HepG2 (cell line): ENCODE data around the gene C3orf38. TPM values are rescaled to one million over a fixed set of nuclear protein-coding genes. Genes with fewer than 3 reads are reported as not detected.
A peak's percentile ranks its signal among the peaks of the same experiment; 100 is the strongest.

Experiments
- ADNP ChIP-seq: sonication (generic); formaldehyde crosslinking; IDR thresholded peaks from 2 replicates; pipeline ENCODE4 v1.4.0; 2020; ENCODE audit warnings: missing genetic modification reagents
- ARID3A ChIP-seq: IDR thresholded peaks from 2 replicates; pipeline ENCODE4 v1.6.1; 2012; ENCODE audit warnings: low read depth, low read length, improper control_type of control experiment
- BCL6 ChIP-seq: IDR thresholded peaks from 2 replicates; pipeline ENCODE4 v1.6.1; 2016; ENCODE audit warnings: missing genetic modification reagents, missing compliant biosample characterization
- FIP1L1 ChIP-seq: fragments of 200-400 bp; formaldehyde crosslinking; IDR thresholded peaks from 2 replicates; pipeline ENCODE4 v1.6.1; 2018; ENCODE audit warnings: low read depth, mild to moderate bottlenecking, low read length, moderate library complexity, borderline replicate concordance; ENCODE audit not compliant: insufficient read depth
- GATAD1 ChIP-seq: IDR thresholded peaks from 2 replicates; pipeline ENCODE4 v1.6.1; 2016; ENCODE audit warnings: missing genetic modification reagents, missing compliant biosample characterization
- GPN1 ChIP-seq: sonication (generic); formaldehyde crosslinking; IDR thresholded peaks from 2 replicates; pipeline ENCODE4 v1.5.1; 2020; ENCODE audit warnings: missing genetic modification reagents, borderline replicate concordance
- HES4 ChIP-seq: sonication (generic); formaldehyde crosslinking; IDR thresholded peaks from 2 replicates; pipeline ENCODE4 v1.9.0; 2021; ENCODE audit warnings: mild to moderate bottlenecking, missing genetic modification reagents, borderline replicate concordance
- IRF2 ChIP-seq: IDR thresholded peaks from 2 replicates; pipeline ENCODE4 v1.6.1; 2018; ENCODE audit warnings: missing genetic modification reagents, missing compliant biosample characterization
- KLF16 ChIP-seq, 2 experiments: sonication (generic) in 1 of 2; formaldehyde crosslinking in 1 of 2; IDR thresholded peaks; 2 replicates each; pipeline versions ENCODE4 v1.6.1 to v1.8.0; 2016 to 2023; ENCODE audit warnings: missing genetic modification reagents in 2 of 2, missing compliant biosample characterization in 1 of 2
- NFKBIZ ChIP-seq: IDR thresholded peaks from 2 replicates; pipeline ENCODE4 v1.6.1; 2018; ENCODE audit warnings: missing genetic modification reagents, missing compliant biosample characterization
- PRDM10 ChIP-seq: sonication (generic); formaldehyde crosslinking; IDR thresholded peaks from 2 replicates; pipeline ENCODE4 v1.4.0; 2020; ENCODE audit warnings: low read depth, missing genetic modification reagents
- SP140L ChIP-seq: sonication (generic); formaldehyde crosslinking; IDR thresholded peaks from 2 replicates; pipeline ENCODE4 v1.4.0; 2020; ENCODE audit warnings: missing genetic modification reagents, borderline replicate concordance
- SRSF9 ChIP-seq: fragments of 200-400 bp; formaldehyde crosslinking; IDR thresholded peaks from 2 replicates; pipeline ENCODE4 v1.6.1; 2018; ENCODE audit warnings: borderline replicate concordance, mild to moderate bottlenecking, low read depth, low read length; ENCODE audit not compliant: insufficient read depth, poor library complexity, severe bottlenecking
- SRY ChIP-seq: sonication (generic); formaldehyde crosslinking; IDR thresholded peaks from 2 replicates; pipeline ENCODE4 v1.8.0; 2022; ENCODE audit warnings: mild to moderate bottlenecking, missing genetic modification reagents
- TBX2 ChIP-seq: sonication (generic); formaldehyde crosslinking; IDR thresholded peaks from 2 replicates; pipeline ENCODE4 v1.5.0; 2020; ENCODE audit warnings: missing genetic modification reagents, mild to moderate bottlenecking, borderline replicate concordance
- ZBTB46 ChIP-seq: sonication (generic); formaldehyde crosslinking; IDR thresholded peaks from 2 replicates; pipeline ENCODE4 v1.4.0; 2020; ENCODE audit warnings: mild to moderate bottlenecking, missing genetic modification reagents, borderline replicate concordance
- ZEB1 ChIP-seq: IDR thresholded peaks from 2 replicates; pipeline ENCODE4 v1.6.1; 2012; ENCODE audit warnings: mild to moderate bottlenecking, low read depth, inconsistent platforms; ENCODE audit not compliant: insufficient replicate concordance
- ZNF329 ChIP-seq: sonication (generic); formaldehyde crosslinking; IDR thresholded peaks from 2 replicates; pipeline ENCODE4 v1.9.0; 2021; ENCODE audit warnings: low read depth, mild to moderate bottlenecking, missing genetic modification reagents
- ZNF7 ChIP-seq: IDR thresholded peaks from 2 replicates; pipeline ENCODE4 v1.6.1; 2016; ENCODE audit warnings: missing biosample characterization, missing genetic modification reagents
- ZNF747 ChIP-seq: sonication (generic); formaldehyde crosslinking; IDR thresholded peaks from 2 replicates; pipeline ENCODE4 v1.8.1; 2023; ENCODE audit warnings: missing genetic modification reagents, mild to moderate bottlenecking, borderline replicate concordance
- ZNF83 ChIP-seq: sonication (generic); formaldehyde crosslinking; IDR thresholded peaks from 2 replicates; pipeline ENCODE4 v1.4.0; 2020; ENCODE audit warnings: missing genetic modification reagents, mild to moderate bottlenecking, borderline replicate concordance
- ZSCAN25 ChIP-seq: sonication (generic); formaldehyde crosslinking; IDR thresholded peaks from 2 replicates; pipeline ENCODE4 v1.8.0; 2022; ENCODE audit warnings: mild to moderate bottlenecking, missing genetic modification reagents
- polyA plus RNA-seq, 8 experiments: library from polyadenylated mRNA; depleted of rRNA in 3 of 8; stranded (reverse) in 7 of 8; unstranded in 1 of 8; fragments of >200 nt; fragmentation: Illumina TruSeq in 4 of 8; extraction: Trizol in 4 of 8; gene quantifications; 2 replicates each; pipeline versions ENCODE4 v1.2.1 to v1.2.3, GENCODE V29; 2011 to 2016; ENCODE audit warnings: low read depth in 4 of 8, missing spikeins in 1 of 8, mixed read lengths in 1 of 8; ENCODE audit not compliant: insufficient read depth in 1 of 8
- total RNA-seq, 5 experiments: library from RNA; depleted of rRNA; stranded (reverse); fragments of >200 nt; fragmentation: Illumina TruSeq; extraction: Trizol; gene quantifications; 2 replicates each; pipeline ENCODE4 v1.2.3, GENCODE V29; 2016; ENCODE audit warnings: low read depth in 1 of 5

The C3orf38 gene
- total and polyA plus RNA-seq, 2 of the 13 experiments (the other 11 are each of a cell fraction or from before 2014, with no cell fraction given), result 6.0 to 17.5 TPM

GRCh38 chr3:88149509-88150362, at the start of gene C3orf38 (continued):
- TF ChIP-seq ZEB1 (peak; percentile 84), BCL6 (CRISPR knock-in tag) (no peak), SRSF9 (no peak), ZSCAN25 (peak; percentile 79), ZNF747 (CRISPR knock-in tag) (0 out of 2 replicates have a peak, but pooled peaks have one; percentile 30), SP140L (CRISPR knock-in tag) (no peak), SRY (CRISPR knock-in tag) (peak; percentile 65; the same call in 1 of the 2 replicates), NFKBIZ (peak; percentile 88; the same call in 1 of the 2 replicates), GATAD1 (CRISPR knock-in tag) (peak; percentile 95), IRF2 (CRISPR knock-in tag) (peak; percentile 89), ZNF83 (CRISPR knock-in tag) (no peak), ZNF7 (CRISPR knock-in tag) (no peak), HES4 (CRISPR knock-in tag) (peak; percentile 81), GPN1 (CRISPR knock-in tag) (no peak), TBX2 (CRISPR knock-in tag) (peak; percentile 31; the same call in 1 of the 2 replicates), FIP1L1 (no peak), KLF16 (CRISPR knock-in tag; IDR thresholded peaks at IDR 0.05) (peak in 1 of 2 experiments; percentile 74; a peak in 2 of 4 replicates), ADNP (CRISPR knock-in tag) (no peak), ZNF329 (CRISPR knock-in tag) (0 out of 2 replicates have a peak, but pooled peaks have one; percentile 52), ARID3A (0 out of 2 replicates have a peak, but pooled peaks have one; percentile 12), ZBTB46 (CRISPR knock-in tag) (no peak), PRDM10 (CRISPR knock-in tag) (no peak; the same call in 1 of the 2 replicates)
